T47D (cell line): ENCODE data around the gene ISYNA1.
"Not testable (repeated sequence)": the region's sequence is repeated elsewhere in the genome, so short reads cannot be mapped to it uniquely, and the experiment has no call there.

Experiments used
- DNase-seq, 2 experiments: peaks; one replicate each; pipeline versions ENCODE4 v3.0.0 to v3.0.0-alpha.2; 2011 to 2012; ENCODE audit warnings: low read depth in 1 of 2, low spot score in 1 of 2
- JUND ChIP-seq: IDR thresholded peaks from 2 replicates; pipeline ENCODE4 v1.6.1; 2012; ENCODE audit warnings: low read depth
- in situ Hi-C: cut with HindIII; loops from 2 replicates; pipeline ENCODE4 v1.10.0; 2016; ENCODE audit warnings: low sequenced_read_pairs, low pct_unique_long_range_greater_than_20kb

Gene ISYNA1

DNA sequence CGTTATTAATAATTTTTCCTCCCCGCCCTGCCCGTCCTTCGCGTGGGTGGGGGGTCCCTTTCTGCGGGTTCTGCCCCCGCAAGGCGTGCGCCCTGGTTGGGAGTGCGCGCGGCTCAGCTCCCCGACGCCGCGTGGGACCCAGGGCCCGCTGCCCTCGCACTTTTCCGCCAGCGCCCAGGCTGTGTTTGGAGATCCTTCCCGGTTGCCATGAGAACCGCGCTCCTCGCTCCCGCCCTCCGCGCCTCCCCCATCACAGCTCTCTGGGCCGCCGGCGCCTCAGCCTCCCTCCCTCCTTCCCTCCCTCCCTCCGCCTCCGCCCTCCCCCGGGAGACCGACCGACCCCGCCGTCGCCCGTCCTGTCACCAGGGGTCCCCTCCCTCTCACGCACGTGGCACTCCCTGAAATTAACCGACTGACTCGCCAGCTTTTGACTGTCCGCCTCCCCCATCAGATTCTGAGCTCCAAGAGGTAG is 21.1 kb downstream of the ISYNA1 start:
- in situ Hi-C loops = no loop called here
- peak; percentile 65 to 86 for DNase-seq
- no peak for TF ChIP-seq JUND

DNA sequence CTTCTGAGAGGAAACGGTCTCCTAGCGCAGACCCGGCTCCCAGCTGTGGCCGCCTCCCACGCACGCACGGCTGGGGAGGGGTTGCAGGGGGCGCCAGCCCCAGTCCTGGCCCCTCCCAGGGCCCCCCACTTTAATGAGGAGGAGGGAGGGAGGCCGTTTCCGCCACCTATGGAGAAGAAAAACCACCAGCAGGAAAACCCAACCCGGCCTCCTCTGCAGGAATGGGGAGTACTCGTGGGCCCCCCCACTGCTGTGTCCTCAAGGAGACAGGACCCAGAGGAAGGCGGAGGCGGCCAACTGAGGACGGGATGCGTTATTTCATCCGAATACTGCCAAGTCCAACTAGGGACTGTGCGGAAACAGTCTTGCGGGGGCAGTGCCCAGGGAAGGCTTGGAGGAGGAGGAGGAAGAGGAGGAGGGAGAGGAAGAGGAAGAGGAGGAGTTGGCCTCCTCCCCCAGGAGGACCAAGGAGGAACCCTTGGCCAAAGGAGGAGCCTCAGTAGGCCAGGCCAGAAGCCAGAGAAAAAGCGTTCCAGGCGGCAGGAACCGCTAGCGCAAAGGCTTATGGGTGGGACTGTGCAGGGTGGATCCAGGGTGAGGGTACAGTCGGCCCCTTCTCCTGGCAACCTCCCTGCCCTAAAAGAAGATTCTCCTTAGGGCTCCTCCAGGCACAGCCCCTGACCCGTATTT is 22.6 kb downstream of the ISYNA1 start:
- in situ Hi-C loops = no loop called here
- TF ChIP-seq JUND = no peak
- peak in 1 of 2 experiments; percentile 71 for DNase-seq

DNA sequence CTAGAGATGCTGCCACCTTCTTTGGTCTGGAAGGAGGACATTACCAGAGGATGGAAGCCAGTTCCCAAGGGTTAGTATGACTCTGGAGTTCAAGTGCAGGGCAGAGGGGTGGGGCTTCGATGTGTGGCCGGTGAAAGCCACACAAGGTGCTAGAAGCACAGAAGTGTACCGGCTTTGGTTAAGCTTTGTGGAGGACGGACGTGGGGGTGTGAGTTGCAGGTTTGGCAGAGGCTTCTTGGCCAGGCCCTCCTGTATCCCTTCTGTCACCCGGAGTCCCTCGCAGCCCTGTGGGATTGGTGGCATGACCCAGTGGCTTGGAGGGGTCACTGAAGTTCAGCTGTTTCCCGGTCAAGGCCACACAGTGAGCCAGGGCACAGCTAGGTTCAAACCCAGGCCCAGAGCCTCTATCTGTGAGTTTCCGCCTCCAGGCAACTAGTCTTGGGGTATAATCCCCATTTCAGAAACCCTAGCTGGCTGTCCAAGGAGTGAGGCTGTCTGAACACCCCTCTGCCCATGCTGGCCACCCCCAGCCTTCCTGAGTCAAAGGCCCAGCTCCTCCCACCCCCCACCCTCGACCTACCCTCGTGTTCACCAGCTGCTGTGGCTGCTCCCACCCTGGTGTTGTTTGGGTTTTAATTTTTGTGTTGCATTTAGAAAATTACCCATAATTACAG is 23.3 kb downstream of the ISYNA1 start:
- no peak for TF ChIP-seq JUND
- DNase-seq = peak in 1 of 2 experiments; percentile 52

DNA sequence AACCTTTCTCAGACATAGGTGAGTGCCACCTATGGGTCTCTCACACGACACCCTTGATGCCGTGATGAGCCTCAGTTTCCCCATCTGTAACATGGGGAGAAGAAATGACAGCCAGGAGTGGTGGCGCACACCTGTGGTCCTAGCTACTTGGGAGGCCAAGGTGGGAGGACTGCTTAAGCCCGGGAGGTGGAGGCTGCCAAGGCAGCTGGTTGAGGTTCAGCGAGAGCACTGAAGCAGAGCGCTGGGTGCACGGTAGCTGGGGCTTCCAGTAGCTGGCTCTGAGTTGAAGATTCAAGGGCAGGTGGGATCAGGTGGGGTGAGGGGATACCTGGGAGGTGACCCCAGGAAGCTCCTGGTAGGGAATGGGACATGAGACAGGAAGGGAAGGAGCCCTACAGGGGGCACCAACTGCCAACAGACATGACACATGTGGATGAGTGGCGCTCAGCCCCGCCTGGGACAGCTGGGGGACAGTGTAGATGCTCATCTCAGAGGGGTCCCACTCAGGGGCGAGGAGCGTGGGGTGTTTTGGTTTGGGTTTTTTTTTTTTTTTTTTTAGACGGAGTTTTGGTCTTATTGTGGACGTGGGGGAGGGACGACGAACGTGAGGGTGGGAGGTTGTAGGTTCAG is 25.2 kb downstream of the ISYNA1 start:
- no peak for DNase-seq
- in situ Hi-C loops = no loop called here
- no peak for TF ChIP-seq JUND

More for the DNA sequence above, 23.3 kb downstream of the ISYNA1 start:
- in situ Hi-C loops = no loop called here

DNA sequence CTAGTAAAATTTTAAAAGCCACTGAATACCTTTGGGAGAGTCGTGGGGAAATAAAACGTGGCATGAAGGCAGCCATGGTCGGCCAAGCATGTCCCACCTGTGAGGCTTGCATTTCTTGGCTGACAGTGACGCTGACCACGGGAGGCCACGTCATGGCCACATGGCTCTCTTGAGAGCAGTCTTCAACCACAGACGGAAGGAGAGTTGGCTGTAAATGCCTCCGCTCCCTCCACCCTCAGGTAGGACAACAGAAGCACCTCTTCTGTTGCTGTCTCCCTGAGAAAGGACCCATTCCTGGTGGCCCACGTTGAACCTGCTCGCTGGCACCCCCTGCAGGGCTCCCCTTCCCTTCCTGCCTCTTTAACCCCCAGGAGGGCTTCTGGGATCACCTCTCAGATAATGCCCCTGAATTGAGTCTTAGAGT is 29.9 kb downstream of the ISYNA1 start:
- no peak for TF ChIP-seq JUND
- peak in 1 of 2 experiments; percentile 37 for DNase-seq
- in situ Hi-C loops = no loop called here

DNA sequence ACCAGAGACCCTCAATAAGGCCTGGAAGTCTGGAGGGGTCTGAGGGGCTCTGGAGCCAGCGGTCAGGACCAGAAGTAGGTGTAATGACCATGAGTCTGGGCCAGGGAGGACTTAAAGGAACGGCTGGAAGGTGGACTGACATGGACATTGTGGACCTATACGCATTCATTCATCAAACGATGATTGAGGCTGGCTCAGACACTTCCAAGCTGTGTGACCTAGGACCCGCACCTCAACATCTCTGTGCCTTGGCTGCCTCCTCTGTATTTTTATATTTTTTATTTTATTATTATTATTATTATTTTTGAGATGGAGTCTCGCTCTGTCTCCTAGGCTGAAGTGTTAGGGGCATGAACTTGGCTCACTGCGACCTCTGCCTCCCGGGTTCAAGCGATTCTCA is 31.2 kb downstream of the ISYNA1 start:
- in situ Hi-C loops = no loop called here

DNA sequence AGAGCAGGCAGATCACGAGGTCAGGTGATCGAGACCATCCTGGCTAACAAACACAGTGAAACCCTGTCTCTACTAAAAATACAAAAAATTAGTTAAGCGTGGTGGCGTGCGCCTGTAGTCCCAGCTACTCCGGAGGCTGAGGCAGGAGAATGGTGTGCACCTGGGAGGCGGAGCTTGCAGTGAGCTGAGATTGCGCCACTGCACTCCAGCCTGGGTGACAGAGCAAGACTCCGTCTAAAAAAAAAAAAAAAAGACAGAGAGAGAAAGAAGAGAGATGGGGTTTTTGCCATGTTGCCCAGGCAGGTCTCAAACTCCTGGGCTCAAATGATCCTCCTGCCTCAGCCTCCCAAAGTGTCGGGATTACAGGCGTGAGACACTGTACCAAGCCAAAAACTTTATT is 32.2 kb downstream of the ISYNA1 start:
- in situ Hi-C loops, DNase-seq: not testable (repeated sequence)

More for the DNA sequence above, 31.2 kb downstream of the ISYNA1 start:
- no peak for TF ChIP-seq JUND
- no peak for DNase-seq

DNA sequence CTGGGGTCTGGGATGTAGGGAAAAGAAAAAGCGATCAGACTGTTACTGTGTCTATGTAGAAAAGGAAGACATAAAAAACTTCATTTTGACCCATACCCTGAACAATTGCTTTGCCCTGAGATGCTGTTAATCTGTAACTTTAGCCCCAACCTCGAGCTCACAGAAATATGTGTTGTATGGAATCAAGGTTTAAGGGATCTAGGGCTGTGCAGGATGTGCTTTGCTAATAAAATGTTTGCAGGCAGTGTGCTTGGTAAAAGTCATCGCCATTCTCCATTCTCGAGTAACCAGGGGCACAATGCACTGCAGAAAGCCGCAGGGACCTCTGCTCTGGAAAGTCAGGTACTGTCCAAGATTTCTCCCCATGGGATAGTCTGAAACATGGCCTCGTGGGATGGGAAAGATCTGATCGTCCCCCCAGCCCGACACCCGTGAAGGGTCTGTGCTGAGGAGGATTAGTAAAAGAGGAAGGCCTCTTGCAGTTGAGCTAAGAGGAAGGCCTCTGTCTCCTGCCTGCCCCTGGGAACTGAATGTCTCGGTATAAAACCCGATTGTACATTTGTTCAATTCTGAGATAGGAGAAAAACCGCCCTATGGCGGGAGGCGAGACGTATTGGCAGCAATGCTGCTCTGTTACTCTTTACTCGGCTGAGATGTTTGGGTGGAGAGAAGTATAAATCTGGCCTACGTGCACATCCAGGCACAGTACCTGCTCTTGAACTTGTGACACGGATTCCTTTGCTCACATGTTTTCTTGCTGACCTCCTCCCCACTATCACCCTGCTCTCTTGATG is 35.3 kb downstream of the ISYNA1 start:
- DNase-seq, in situ Hi-C loops: not testable (repeated sequence)

DNA sequence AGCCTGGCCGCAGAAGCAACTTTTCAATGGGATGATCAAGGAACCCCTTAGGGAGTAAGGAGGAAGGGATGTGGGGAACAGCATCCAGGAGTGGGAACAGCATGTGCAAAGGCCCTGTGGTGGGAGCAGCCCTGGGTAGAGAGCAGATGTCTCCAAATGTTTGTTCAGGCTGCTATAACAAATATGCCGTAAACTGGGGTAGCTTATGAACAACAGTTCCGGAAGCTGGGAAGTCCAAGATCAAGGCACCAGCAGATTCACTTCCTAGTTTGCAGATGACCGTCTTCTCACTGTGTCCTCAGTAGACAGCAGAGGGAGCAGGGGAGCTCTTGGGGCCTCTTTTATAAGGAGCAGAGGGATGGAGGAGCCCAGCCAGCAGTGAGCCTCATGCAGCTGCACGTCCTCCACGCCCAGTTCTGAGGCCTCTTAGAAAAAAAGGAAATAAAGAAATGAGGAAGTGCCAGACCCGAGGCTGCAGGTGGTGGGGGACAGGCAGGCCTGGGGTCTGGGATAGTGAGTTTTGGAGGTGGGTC is 36.3 kb downstream of the ISYNA1 start:
- in situ Hi-C loops = no loop called here
- peak in 1 of 2 experiments; percentile 78 for DNase-seq
- TF ChIP-seq JUND = no peak

DNA sequence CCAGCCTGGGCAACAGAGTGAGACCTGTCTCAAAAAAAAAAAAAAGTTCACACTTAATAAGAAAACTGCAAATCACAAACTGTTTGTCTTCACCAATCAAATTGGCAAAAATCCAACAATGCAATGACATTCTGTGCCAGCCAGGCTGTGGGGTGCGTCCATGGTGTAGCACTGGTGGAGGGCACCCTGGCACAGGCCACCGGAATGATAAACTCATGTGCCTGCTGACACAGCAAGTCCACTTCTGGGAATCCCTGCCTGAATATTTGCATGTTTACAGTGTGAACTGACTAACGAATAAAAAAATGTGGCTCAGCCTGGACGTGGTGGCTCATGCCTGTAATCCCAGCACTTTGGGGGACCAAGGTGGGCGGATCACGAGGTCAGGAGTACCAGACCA is 38.9 kb downstream of the ISYNA1 start:
- in situ Hi-C loops = no loop called here

DNA sequence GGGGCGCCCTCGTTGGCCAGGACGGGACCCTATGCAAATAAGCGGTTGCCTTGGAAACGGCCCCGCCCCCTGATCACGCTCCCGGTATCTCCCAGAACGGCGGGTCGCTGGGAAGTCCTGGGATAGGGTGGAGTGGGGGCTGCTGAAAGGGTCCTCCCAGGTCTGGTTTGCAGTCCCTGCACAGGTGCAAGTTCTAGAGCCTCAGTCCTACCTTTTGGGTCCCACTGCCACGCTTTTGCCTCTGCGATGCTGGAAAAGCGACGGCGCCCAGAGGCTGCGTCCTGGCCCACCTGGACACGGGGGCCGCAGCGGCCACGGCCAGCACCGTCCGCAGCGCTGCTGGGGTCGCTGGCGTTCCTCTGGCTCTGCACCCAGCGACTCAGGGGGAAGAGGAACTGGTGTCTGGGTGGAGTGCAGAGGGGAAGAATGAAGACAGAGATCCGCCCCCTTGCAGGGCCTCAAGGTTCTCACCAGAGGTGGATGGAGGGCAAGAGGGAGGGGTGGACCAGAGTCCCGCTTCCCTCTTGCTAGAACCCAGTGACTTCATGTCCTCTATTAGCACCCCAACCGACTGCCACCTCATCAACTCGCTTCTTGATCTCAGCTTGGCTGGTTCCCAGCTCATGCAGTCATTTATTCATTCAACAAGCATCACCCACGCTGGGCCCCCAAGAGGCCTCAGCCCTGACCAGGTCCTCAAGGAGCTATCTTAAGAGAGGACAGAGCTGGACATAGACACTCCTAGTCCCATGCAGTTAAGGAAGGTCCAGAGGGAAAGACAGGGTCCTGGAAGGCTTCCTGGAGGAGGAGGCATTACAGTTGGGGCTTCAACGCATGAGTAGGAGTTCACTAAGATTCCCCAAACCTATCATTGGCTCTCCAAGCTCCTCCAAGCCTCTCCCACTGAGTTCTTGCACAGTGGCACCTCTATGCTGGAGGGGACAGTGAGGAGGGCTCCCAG is 40.4 kb downstream of the ISYNA1 start, which contains the start of gene LRRC25:
Gene LRRC25, minus strand, starts transcription at position 381 of the 961 bp plus-strand sequence. CDS start 659 bp downstream, outside the sequence.
- TF ChIP-seq JUND = no peak
- DNase-seq = no peak

More for the DNA sequence above, 38.9 kb downstream of the ISYNA1 start:
- TF ChIP-seq JUND = no peak
- no peak for DNase-seq

More for the DNA sequence above, 40.4 kb downstream of the ISYNA1 start, which contains the start of gene LRRC25:
- in situ Hi-C loops = no loop called here
